ENCODE data around the gene CNGB1. TPM values are rescaled to one million over a fixed set of nuclear protein-coding genes. Genes with fewer than 3 reads are reported as not detected.

CNGB1 gene
- total and polyA plus RNA-seq, 2 donors from 2014 or later: not detected

DNA sequence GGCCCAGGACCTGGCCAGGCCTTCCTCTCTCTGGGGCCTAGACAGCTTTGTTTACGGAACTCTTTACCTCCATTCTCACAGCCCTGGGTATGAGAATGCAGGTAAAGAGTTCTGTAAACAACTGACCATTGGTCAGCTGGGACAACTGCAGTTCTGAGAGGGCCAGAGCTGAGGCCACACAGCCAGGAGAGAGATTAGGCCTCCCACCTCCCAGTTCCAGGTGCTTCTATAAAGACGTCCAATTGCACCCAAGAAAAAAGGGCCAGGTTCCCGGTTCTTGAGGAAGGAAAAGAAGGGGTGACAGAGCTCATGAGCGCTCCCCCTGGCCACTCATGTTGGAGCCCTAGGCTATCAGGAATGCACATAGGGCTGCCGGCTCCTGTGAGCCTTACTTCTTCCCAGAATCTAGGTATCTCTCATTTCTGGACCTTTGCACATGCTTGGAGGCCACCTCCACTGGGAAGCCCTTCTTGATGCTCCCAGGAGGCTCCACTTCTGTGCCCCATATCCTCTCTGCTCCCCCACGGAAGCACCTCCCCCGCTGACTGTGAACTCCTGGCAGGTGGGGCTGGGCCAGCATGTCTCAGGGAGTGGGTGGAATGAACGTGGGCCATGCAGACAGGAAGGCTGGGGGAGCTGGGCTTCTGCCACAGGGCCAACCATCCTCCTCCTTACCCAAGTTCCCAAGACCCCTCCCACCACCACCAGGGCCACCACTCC, 13.1 kb downstream of the CNGB1 start:
- Histone ChIP-seq H3K4me3 (ENCODE audit: low read length in 3 of 3) (no peak overlapping the region), H3K36me3 (ENCODE audit: control insufficient read depth in 2 of 3, insufficient read depth in 3 of 3, low read length in 3 of 3) (no peaks in the 10 kb centered on the region), H3K27ac (ENCODE audit: low read depth in 2 of 2, low read length in 2 of 2) (no peak overlapping the region), H3K27me3 (ENCODE audit: control insufficient read depth, insufficient read depth, low read length) (no peaks in the 10 kb centered on the region), H3K9ac (ENCODE audit: low read length in 3 of 3) (no peak overlapping the region), H3K9me3 (ENCODE audit: control insufficient read depth in 2 of 3, insufficient read depth in 1 of 3, low read length in 3 of 3) (no peaks in the 10 kb centered on the region), H3K4me1 (ENCODE audit: control insufficient read depth in 2 of 3, insufficient read depth in 2 of 3, low read depth in 1 of 3, low read length in 3 of 3) (no peaks in the 10 kb centered on the region)
- no peak for DNase-seq
- FAIRE-seq: no peak
- intact Hi-C loops (cut with DNase I): no loop called here
- TF ChIP-seq, protein P1, sequence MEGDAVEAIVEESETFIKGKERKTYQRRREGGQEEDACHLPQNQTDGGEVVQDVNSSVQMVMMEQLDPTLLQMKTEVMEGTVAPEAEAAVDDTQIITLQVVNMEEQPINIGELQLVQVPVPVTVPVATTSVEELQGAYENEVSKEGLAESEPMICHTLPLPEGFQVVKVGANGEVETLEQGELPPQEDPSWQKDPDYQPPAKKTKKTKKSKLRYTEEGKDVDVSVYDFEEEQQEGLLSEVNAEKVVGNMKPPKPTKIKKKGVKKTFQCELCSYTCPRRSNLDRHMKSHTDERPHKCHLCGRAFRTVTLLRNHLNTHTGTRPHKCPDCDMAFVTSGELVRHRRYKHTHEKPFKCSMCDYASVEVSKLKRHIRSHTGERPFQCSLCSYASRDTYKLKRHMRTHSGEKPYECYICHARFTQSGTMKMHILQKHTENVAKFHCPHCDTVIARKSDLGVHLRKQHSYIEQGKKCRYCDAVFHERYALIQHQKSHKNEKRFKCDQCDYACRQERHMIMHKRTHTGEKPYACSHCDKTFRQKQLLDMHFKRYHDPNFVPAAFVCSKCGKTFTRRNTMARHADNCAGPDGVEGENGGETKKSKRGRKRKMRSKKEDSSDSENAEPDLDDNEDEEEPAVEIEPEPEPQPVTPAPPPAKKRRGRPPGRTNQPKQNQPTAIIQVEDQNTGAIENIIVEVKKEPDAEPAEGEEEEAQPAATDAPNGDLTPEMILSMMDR (IDR thresholded peaks at IDR 0.05; ENCODE audit: borderline replicate concordance, extremely low read depth, insufficient read depth): no peak

DNA sequence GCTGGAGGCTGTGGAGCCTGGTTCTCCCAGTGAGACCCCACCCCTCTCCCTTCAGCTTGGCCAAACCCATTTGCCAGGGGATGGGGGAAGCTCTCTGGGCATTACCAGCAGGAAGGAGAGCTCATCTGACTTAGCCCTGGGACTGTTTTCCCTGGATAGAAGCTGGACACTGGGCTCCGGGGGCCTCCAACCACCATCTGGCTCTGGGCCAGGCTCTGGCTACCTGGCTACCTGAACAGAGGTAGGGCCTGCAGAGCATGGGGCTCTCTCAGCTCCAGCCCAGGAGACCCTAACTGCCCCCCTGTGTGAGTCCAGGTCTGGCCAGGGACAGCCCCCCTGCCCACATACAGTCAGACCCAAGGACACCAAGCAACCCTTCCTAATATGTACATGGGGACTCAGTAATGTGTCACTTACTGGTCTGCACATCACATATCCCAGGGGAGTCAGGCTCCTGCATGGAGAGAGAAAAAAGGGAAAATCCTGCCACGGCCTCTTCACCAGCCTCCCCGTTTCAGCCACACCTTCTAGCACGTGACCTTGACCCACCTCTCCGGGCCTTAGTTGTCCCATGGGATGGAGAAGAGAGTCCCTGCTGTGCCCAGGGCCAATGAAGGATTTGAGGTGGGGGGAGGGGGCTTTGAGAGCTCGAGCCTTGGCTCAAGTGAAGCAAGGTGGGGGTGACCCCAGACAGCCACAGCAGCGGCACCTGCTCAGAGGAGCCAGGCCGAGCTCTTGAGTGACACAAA, 13.8 kb downstream of the CNGB1 start:
- Histone ChIP-seq H3K4me3 (ENCODE audit: low read length in 3 of 3) (no peak overlapping the region), H3K9ac (ENCODE audit: low read length in 3 of 3) (no peak overlapping the region), H3K36me3 (ENCODE audit: control insufficient read depth in 2 of 3, insufficient read depth in 3 of 3, low read length in 3 of 3) (no peaks in the 10 kb centered on the region), H3K27ac (ENCODE audit: low read depth in 2 of 2, low read length in 2 of 2) (no peak overlapping the region), H3K4me1 (ENCODE audit: control insufficient read depth in 2 of 3, insufficient read depth in 2 of 3, low read depth in 1 of 3, low read length in 3 of 3) (no peaks in the 10 kb centered on the region), H3K27me3 (ENCODE audit: control insufficient read depth, insufficient read depth, low read length) (no peaks in the 10 kb centered on the region), H3K9me3 (ENCODE audit: control insufficient read depth in 2 of 3, insufficient read depth in 1 of 3, low read length in 3 of 3) (no peaks in the 10 kb centered on the region)
- DNase-seq (peak in 1 of 5 donors; percentile 60), FAIRE-seq (no peak)
- TF ChIP-seq, protein P1 (IDR thresholded peaks at IDR 0.05; ENCODE audit: borderline replicate concordance, extremely low read depth, insufficient read depth): no peak
- intact Hi-C loops (cut with DNase I): no loop called here

DNA sequence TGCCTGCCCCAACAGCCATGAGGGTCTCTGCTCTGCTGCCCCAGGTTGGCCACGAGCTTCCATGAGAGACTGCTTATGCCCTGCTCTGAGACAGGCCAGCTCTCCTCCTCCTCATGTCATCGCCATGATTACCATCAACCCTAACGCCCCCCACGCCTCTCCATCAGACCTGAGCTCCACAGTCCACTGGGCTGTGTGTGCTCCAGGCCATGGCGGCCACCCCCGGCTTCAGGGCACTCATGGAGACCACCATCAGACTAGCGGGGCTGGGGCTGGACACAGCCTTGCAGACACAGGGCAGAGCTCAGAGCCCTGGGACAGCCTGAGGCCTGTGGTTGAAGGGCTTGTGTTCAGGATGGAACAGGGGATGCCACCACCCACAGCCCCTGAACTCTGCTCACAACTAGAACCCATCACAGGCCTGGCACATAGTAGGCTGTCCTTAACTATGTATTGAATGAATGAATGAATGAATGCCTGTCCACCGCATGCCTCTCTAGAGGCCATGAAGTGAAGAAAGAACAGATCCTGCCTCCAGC, 14.6 kb downstream of the CNGB1 start:
- peak in 2 of 5 donors; percentile 11 to 43 for DNase-seq

More for the DNA sequence above, 14.6 kb downstream of the CNGB1 start:
- Histone ChIP-seq H3K4me1 (ENCODE audit: control insufficient read depth in 2 of 3, insufficient read depth in 2 of 3, low read depth in 1 of 3, low read length in 3 of 3) (no peaks in the 10 kb centered on the region), H3K27ac (ENCODE audit: low read depth in 2 of 2, low read length in 2 of 2) (no peak overlapping the region), H3K9ac (ENCODE audit: low read length in 3 of 3) (no peak overlapping the region), H3K9me3 (ENCODE audit: control insufficient read depth in 2 of 3, insufficient read depth in 1 of 3, low read length in 3 of 3) (no peaks in the 10 kb centered on the region), H3K4me3 (ENCODE audit: low read length in 3 of 3) (no peak overlapping the region), H3K27me3 (ENCODE audit: control insufficient read depth, insufficient read depth, low read length) (no peaks in the 10 kb centered on the region), H3K36me3 (ENCODE audit: control insufficient read depth in 2 of 3, insufficient read depth in 3 of 3, low read length in 3 of 3) (no peaks in the 10 kb centered on the region)
- TF ChIP-seq, protein P1 (IDR thresholded peaks at IDR 0.05; ENCODE audit: borderline replicate concordance, extremely low read depth, insufficient read depth): no peak
- no peak for FAIRE-seq
- intact Hi-C loops (cut with DNase I): no loop called here
